T-cell (primary cell): Measurements from ENCODE around the gene SENP5. TPM values are rescaled to one million over a fixed set of nuclear protein-coding genes. Genes with fewer than 3 reads are reported as not detected.
"Not testable (repeated sequence)": the region's sequence is repeated elsewhere in the genome, so short reads cannot be mapped to it uniquely, and the experiment has no call there.

Experiments used
- ATAC-seq, 4 experiments: fragments of 200-7000 bp in 3 of 4; fragments of 150-1000 bp in 1 of 4; cut with Tn5 transposase; replicated peaks in 1 of 4; 1 replicate in 3 of 4; 2 replicates in 1 of 4; pipeline ENCODE4 v1.10.0; 2021; ENCODE audit warnings: moderate library complexity in 3 of 4, mild to moderate bottlenecking in 2 of 4, moderate number of reproducible peaks in 1 of 4
- CTCF ChIA-PET, 2 donors: fragments of 300-600 bp; sonication (Branson Sonifier 250); formaldehyde crosslinking; loops; one replicate each; lab custom pipeline; 2022; ENCODE audit warnings: antibody characterized with exemption in 2 of 2; lab: Charles Lee
- POLR2A ChIA-PET, 2 donors: fragments of 300-600 bp; sonication (Branson Sonifier 250); formaldehyde crosslinking; loops; one replicate each; lab custom pipeline; 2022; ENCODE audit warnings: antibody characterized with exemption in 2 of 2; lab: Charles Lee
- DNase-seq, 35 experiments: peaks; one replicate each; pipeline versions ENCODE4 v3.0.0 to v3.0.0-alpha.2; 2013 to 2023
- H3K27ac ChIP-seq: one replicate; pipeline ENCODE4 v1.5.1; 2013; ENCODE audit warnings: low read length
- H3K27me3 ChIP-seq, 2 experiments: replicated peaks in 1 of 2; 1 replicate in 1 of 2; 2 replicates in 1 of 2; pipeline versions ENCODE4 v1.6.1 to v1.7.0; 2013; ENCODE audit warnings: low read length in 1 of 2, mixed read lengths in 1 of 2; ENCODE audit not compliant: control insufficient read depth in 2 of 2, insufficient read depth in 2 of 2; ENCODE audit errors: extremely low read depth in 1 of 2
- H3K36me3 ChIP-seq, 2 donors: 1 replicate in 1 of 2; 2 replicates in 1 of 2; pipeline versions ENCODE4 v1.6.1 to v1.7.0; 2013; ENCODE audit warnings: low read length in 1 of 2; ENCODE audit not compliant: control insufficient read depth in 2 of 2, insufficient read depth in 1 of 2; ENCODE audit errors: extremely low read depth in 1 of 2
- H3K4me1 ChIP-seq, 2 experiments: 1 replicate in 1 of 2; 2 replicates in 1 of 2; pipeline versions ENCODE4 v1.6.1 to v1.7.0; 2013; ENCODE audit warnings: low read length in 2 of 2, mixed read lengths in 1 of 2; ENCODE audit not compliant: insufficient read depth in 2 of 2, control insufficient read depth in 1 of 2; ENCODE audit errors: extremely low read depth in 1 of 2
- H3K4me3 ChIP-seq, 2 donors: 1 replicate in 1 of 2; 2 replicates in 1 of 2; pipeline versions ENCODE4 v1.5.1 to v1.7.0; 2013; ENCODE audit warnings: mild to moderate bottlenecking in 2 of 2, low read length in 1 of 2, moderate library complexity in 1 of 2; ENCODE audit not compliant: control insufficient read depth in 1 of 2; ENCODE audit errors: extremely low read depth in 1 of 2
- H3K9me3 ChIP-seq: 2 replicates; pipeline ENCODE4 v1.7.0; 2013
- H3K27ac Mint-ChIP-seq, 2 donors: one replicate each; pipeline ENCODE4 v1.8.0; 2020 to 2021; ENCODE audit warnings: mild to moderate bottlenecking in 2 of 2, mixed read lengths in 2 of 2
- H3K27me3 Mint-ChIP-seq, 2 donors: one replicate each; pipeline ENCODE4 v1.8.0; 2021 to 2022; ENCODE audit warnings: mixed read lengths in 2 of 2
- H3K36me3 Mint-ChIP-seq: one replicate; pipeline ENCODE4 v1.8.0; 2021; ENCODE audit warnings: mixed read lengths
- H3K4me1 Mint-ChIP-seq, 3 donors: one replicate each; pipeline ENCODE4 v1.8.0; 2020 to 2022; ENCODE audit warnings: mixed read lengths in 3 of 3, mild to moderate bottlenecking in 1 of 3
- H3K4me3 Mint-ChIP-seq, 3 donors: one replicate each; pipeline ENCODE4 v1.8.0; 2020 to 2022; ENCODE audit warnings: mild to moderate bottlenecking in 3 of 3, mixed read lengths in 3 of 3, moderate library complexity in 3 of 3
- H3K9me3 Mint-ChIP-seq, 3 donors: one replicate each; pipeline ENCODE4 v1.8.0; 2020 to 2022; ENCODE audit warnings: mixed read lengths in 3 of 3
- WGBS: methylation state at CpG from one replicate; pipeline ENCODE4 v1.1.5; 2013; ENCODE audit warnings: missing lambda C conversion rate; ENCODE audit not compliant: insufficient coverage; 5-methylcytosine and 5-hydroxymethylcytosine counted together
- total RNA-seq, 35 experiments: library from RNA in 6 of 35; stranded (reverse) in 6 of 35; fragments of 120-200 nt in 1 of 35; gene quantifications; one replicate each; pipeline versions ENCODE4 v1.2.1 to v1.2.4 and lab custom pipeline; 2013 to 2026

Gene SENP5
- 10 to 100 TPM; 33.8 to 61.2 (median 37.5) TPM for total RNA-seq
- total RNA-seq (2013), result 45.3 TPM
- 71.5 to 177 (median 118) reads per million in 29 experiments for total RNA-seq (lab: John Stamatoyannopoulos, UW)

DNA sequence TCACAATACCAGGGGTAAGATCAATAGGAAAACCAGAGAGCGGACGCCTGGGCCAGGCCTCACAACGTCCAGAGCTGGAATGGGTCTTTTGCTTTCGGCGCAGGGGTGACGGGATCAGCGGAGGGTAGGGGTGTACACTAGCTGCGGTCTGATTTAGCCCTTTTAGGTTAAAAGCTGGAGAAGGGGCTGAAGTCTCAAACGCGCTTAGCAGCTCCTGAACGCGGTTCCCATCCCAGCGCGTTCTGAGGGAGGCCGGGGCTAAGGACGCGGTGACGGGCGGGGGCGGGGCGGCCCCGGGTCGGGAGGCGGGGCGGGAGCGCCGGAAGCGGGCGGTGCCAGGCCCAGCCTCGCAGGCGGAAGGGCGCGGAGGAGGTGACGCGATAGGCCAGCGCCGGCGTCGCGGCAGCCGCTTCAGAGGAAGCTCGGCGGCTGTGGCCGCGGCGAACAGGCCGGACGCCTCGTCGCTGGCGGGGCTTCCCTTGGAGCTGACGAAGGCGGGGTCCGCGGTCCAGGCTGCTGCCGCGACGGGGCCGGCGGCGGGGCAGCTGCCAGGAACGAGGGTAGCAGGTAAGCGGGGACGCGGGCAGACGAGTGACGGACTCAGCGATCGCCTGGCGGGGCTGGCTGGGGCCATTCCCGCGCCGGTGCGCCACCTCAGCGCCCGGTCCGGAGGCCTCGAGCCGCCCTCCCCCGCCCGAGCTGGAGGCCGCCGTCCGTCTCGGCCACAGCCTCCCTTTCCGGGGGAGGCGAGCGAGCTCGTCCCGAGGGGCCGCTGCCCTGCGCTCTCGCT is at the start of gene SENP5:
TSS of gene SENP5 (plus strand) at position 414 of the 790 bp plus-strand sequence. CDS start 17,262 bp downstream, outside the sequence.
- Histone ChIP-seq H3K27me3 (no peaks in the 10 kb centered on the region), H3K4me1 (peaks cover 12 to 26% of the 10 kb centered on the region in 2 experiments), H3K4me3 (peak within 1 kb of the TSS; percentile 79 to 92), H3K36me3 (no peaks in the 10 kb centered on the region), H3K27ac (peak within 1 kb of the TSS; percentile 89), H3K9me3 (no peaks in the 10 kb centered on the region)
- CTCF ChIA-PET, result interaction anchor here (0.6 to 1.7 kb wide), 5 partner anchors 31 to 303 kb away, joined by 4 to 22 read pairs (median 5); partner anchors contain the start of gene NCBP2 (in 1 of the 2)
- peak within 1 kb of the TSS; percentile 94 to 97 (median 94) for H3K4me3 Mint-ChIP-seq
- ATAC-seq (peak; percentile 97 to 98 (median 98)), DNase-seq (peak; percentile 77 to 95 (median 87))
- no peaks in the 10 kb centered on the region for H3K27me3 Mint-ChIP-seq
- H3K9me3 Mint-ChIP-seq, result no peaks in the 10 kb centered on the region
- peaks cover 5% of the 10 kb centered on the region for H3K36me3 Mint-ChIP-seq
- peak within 1 kb of the TSS; percentile 94 to 95 for H3K27ac Mint-ChIP-seq
- POLR2A ChIA-PET, result interaction anchor here (0.6 to 1.6 kb wide), 15 partner anchors 20 to 1322 kb away, joined by 3 to 7 read pairs (median 3); partner anchors contain the start of gene NCBP2 (in 1 of the 2)
- H3K4me1 Mint-ChIP-seq, result peaks cover 28 to 34% (median 33%) of the 10 kb centered on the region in 3 donors
- WGBS, result under 1% methylated on average over 91 of the region's 93 CpGs

DNA sequence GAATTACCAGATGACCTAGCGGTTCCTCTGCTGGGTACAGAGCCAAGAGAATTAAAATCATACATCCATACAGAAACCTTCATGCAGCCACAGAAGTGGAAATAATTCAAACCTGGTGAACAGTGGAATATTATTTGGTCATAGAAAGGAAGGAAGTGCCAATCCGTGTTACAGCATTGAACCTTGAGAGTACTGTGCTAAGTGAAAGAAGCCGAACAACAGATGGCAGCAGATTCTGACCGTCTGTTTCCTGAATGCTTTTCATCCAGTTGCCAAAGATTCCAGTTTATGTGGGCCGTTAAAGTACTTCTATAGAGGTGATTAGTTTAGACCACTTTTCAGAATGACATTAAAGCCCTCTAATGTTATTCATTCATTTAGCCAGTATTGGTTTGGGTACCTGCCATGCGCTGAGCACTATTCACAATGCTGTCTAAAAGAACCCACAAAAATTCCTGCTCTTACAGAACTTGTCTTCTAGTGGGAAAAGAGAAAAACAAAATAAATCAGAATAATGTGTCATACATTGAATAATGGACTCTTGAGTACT is 45.8 kb upstream of the SENP5 start:
- no peaks in the 10 kb centered on the region for H3K27me3 Mint-ChIP-seq
- Histone ChIP-seq H3K4me3 (no peak overlapping the region), H3K36me3 (peaks cover 18 to 78% of the 10 kb centered on the region in 2 donors), H3K9me3 (no peaks in the 10 kb centered on the region), H3K27me3 (no peaks in the 10 kb centered on the region), H3K27ac (no peak overlapping the region), H3K4me1 (no peaks in the 10 kb centered on the region)
- WGBS, result 89% methylated on average over 2 of the region's 6 CpGs
- H3K4me3 Mint-ChIP-seq, result no peak overlapping the region
- no peaks in the 10 kb centered on the region for H3K9me3 Mint-ChIP-seq
- H3K4me1 Mint-ChIP-seq, result no peaks in the 10 kb centered on the region
- H3K27ac Mint-ChIP-seq, result no peak overlapping the region
- peaks cover 51% of the 10 kb centered on the region for H3K36me3 Mint-ChIP-seq
- ChIA-PET POLR2A (no interaction called here), CTCF (no interaction called here)
- DNase-seq (no peak), ATAC-seq (no peak)

- H3K9me3 Mint-ChIP-seq, H3K4me3 ChIP-seq, H3K4me1 ChIP-seq, H3K4me3 Mint-ChIP-seq, H3K27ac Mint-ChIP-seq, H3K9me3 ChIP-seq, ATAC-seq, CTCF ChIA-PET, POLR2A ChIA-PET, H3K27me3 Mint-ChIP-seq, DNase-seq, H3K27me3 ChIP-seq, H3K27ac ChIP-seq, H3K4me1 Mint-ChIP-seq: not testable (repeated sequence)
- 100% methylated on average over 1 of the region's 3 CpGs for WGBS
- peaks cover 0 to 32% of the 10 kb centered on the region in 2 donors for H3K36me3 ChIP-seq
- peaks cover 21% of the 10 kb centered on the region for H3K36me3 Mint-ChIP-seq
Observed at GRCh38 chr3:196829651-196830050, 38.1 kb upstream of the SENP5 start.

GRCh38 chr3:196835086-196835485 is 32.6 kb upstream of the SENP5 start:
- Histone ChIP-seq H3K4me3 (no peak overlapping the region), H3K27ac (no peak overlapping the region), H3K9me3 (no peaks in the 10 kb centered on the region), H3K27me3 (no peaks in the 10 kb centered on the region), H3K4me1 (no peaks in the 10 kb centered on the region), H3K36me3 (peaks cover 0 to 6% of the 10 kb centered on the region in 2 donors)
- Mint-ChIP-seq H3K9me3 (no peaks in the 10 kb centered on the region), H3K27ac (no peak overlapping the region), H3K27me3 (no peaks in the 10 kb centered on the region), H3K4me1 (peaks cover 0 to 5% (median 2%) of the 10 kb centered on the region in 3 donors), H3K4me3 (no peak overlapping the region), H3K36me3 (peaks cover 5% of the 10 kb centered on the region)
- CTCF ChIA-PET, result interaction anchor here in 1 of 2 donors (0.6 kb wide), 2 partner anchors 245 to 891 kb away, joined by 3 read pairs; no protein-coding TSS in a partner anchor
- ATAC-seq (no peak), DNase-seq (no peak)
- POLR2A ChIA-PET, result no interaction called here
- WGBS, result 90% methylated on average over 4 of the region's 8 CpGs

GRCh38 chr3:196836626-196837025 is 31.1 kb upstream of the SENP5 start:
- H3K4me3 Mint-ChIP-seq, H3K36me3 ChIP-seq, DNase-seq, H3K27ac Mint-ChIP-seq, H3K4me1 ChIP-seq, H3K4me3 ChIP-seq, H3K9me3 ChIP-seq, H3K27me3 ChIP-seq, ATAC-seq, H3K4me1 Mint-ChIP-seq, H3K36me3 Mint-ChIP-seq, H3K9me3 Mint-ChIP-seq, H3K27me3 Mint-ChIP-seq, POLR2A ChIA-PET, H3K27ac ChIP-seq: not testable (repeated sequence)
- CTCF ChIA-PET, result interaction anchor here (0.6 to 0.9 kb wide), 3 partner anchors 8 to 206 kb away, joined by 3 to 5 read pairs (median 4); no protein-coding TSS in a partner anchor
- no CpG with 5 or more reads among the region's 1 CpG for WGBS

DNA sequence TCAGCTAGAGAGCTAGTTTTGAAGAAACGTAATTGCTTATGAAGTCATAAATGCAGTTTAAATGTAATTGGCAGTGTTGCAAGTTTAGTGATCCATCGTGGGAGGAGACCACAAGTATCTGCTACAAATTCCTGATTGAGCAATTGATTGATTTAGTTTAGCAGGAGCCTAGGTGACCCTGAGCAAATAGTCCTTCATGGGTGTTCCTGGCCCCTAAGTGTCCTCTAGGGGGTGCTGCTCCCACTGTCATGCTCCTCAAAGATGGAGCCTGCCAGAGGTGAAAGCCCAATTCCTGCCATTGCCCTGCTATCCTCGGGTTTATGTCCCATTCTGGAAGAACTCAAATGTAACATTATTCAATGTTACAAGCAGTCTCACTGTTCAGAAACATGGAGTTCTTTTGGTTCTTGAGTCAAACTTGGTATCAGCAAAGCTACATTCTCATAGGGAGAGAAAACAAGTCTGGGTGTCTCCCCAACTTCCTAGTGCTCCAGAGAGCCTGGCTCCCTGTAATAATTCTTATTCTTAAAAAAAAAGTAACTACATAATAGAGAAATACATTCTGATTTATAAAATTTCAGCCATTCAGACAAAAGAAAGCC is 29.8 kb upstream of the SENP5 start:
- no peaks in the 10 kb centered on the region for H3K9me3 ChIP-seq
- H3K4me3 ChIP-seq, result no peak overlapping the region
- H3K4me1 ChIP-seq, result no peaks in the 10 kb centered on the region
- Mint-ChIP-seq H3K27ac (no peak overlapping the region), H3K36me3 (no peaks in the 10 kb centered on the region), H3K27me3 (no peaks in the 10 kb centered on the region), H3K4me1 (peaks cover 0 to 5% (median 2%) of the 10 kb centered on the region in 3 donors), H3K9me3 (no peaks in the 10 kb centered on the region), H3K4me3 (no peak overlapping the region)
- ChIA-PET POLR2A (no interaction called here), CTCF (interaction anchor here in 1 of 2 donors (0.5 to 0.9 kb wide), 4 partner anchors 27 to 133 kb away, joined by 3 to 5 read pairs (median 3); no protein-coding TSS in a partner anchor)
- peak; percentile 31 to 87 (median 65) for DNase-seq
- 47% methylated on average over 3 of the region's 3 CpGs for WGBS
- H3K36me3 ChIP-seq, result no peaks in the 10 kb centered on the region
- no peak overlapping the region for H3K27ac ChIP-seq
- peaks cover 0 to 3% of the 10 kb centered on the region in 2 experiments for H3K27me3 ChIP-seq
- ATAC-seq, result peak; percentile 79 to 93 (median 87)
